IgD-negative memory B cell (primary cell): ENCODE data around the gene MSTN. TPM values are rescaled to one million over a fixed set of nuclear protein-coding genes. Genes with fewer than 3 reads are reported as not detected.

Source experiments
- H3K27ac Mint-ChIP-seq, 3 donors: one replicate each; pipeline ENCODE4 v1.8.0; 2020 to 2022; ENCODE audit warnings: mild to moderate bottlenecking in 3 of 3, mixed read lengths in 3 of 3, moderate library complexity in 1 of 3
- H3K27me3 Mint-ChIP-seq: one replicate; pipeline ENCODE4 v1.8.0; 2021; ENCODE audit warnings: mixed read lengths
- H3K36me3 Mint-ChIP-seq: one replicate; pipeline ENCODE4 v1.8.0; 2020; ENCODE audit warnings: mild to moderate bottlenecking, mixed read lengths
- H3K4me1 Mint-ChIP-seq, 3 donors: one replicate each; pipeline ENCODE4 v1.8.0; 2020 to 2022; ENCODE audit warnings: mixed read lengths in 3 of 3, mild to moderate bottlenecking in 1 of 3
- H3K4me3 Mint-ChIP-seq, 4 donors: one replicate each; pipeline ENCODE4 v1.8.0; 2020 to 2022; ENCODE audit warnings: mild to moderate bottlenecking in 4 of 4, mixed read lengths in 4 of 4, moderate library complexity in 3 of 4
- H3K9me3 Mint-ChIP-seq, 3 donors: one replicate each; pipeline ENCODE4 v1.8.0; 2020 to 2021; ENCODE audit warnings: mixed read lengths in 3 of 3, mild to moderate bottlenecking in 1 of 3
- polyA plus RNA-seq: library from polyadenylated mRNA; unstranded; fragments of 300-500 nt; fragmentation: Illumina TruSeq; gene quantifications from one replicate; pipeline ENCODE4 v1.2.3, GENCODE V29; 2021

The MSTN gene
- polyA plus RNA-seq, 1 donor from 2014 or later, result not detected

GRCh38 chr2:190082118-190082517, 19.6 kb upstream of the MSTN start:
- H3K36me3 Mint-ChIP-seq, result no peaks in the 10 kb centered on the region
- peaks cover 0 to 2% (median 0%) of the 10 kb centered on the region in 3 donors for H3K9me3 Mint-ChIP-seq
- H3K27me3 Mint-ChIP-seq, result peaks cover 2% of the 10 kb centered on the region
- H3K27ac Mint-ChIP-seq, result no peak overlapping the region
- no peak overlapping the region for H3K4me3 Mint-ChIP-seq
- no peaks in the 10 kb centered on the region for H3K4me1 Mint-ChIP-seq

- H3K9me3 Mint-ChIP-seq, result peaks cover 0 to 4% (median 0%) of the 10 kb centered on the region in 3 donors
- no peaks in the 10 kb centered on the region for H3K4me1 Mint-ChIP-seq
- no peak overlapping the region for H3K27ac Mint-ChIP-seq
- peaks cover 2% of the 10 kb centered on the region for H3K27me3 Mint-ChIP-seq
- no peak overlapping the region for H3K4me3 Mint-ChIP-seq
- no peaks in the 10 kb centered on the region for H3K36me3 Mint-ChIP-seq
Observed at GRCh38 chr2:190080527-190081049, 18.1 kb upstream of the MSTN start.

- Mint-ChIP-seq H3K27ac (no peak overlapping the region), H3K27me3 (peaks cover 2% of the 10 kb centered on the region), H3K9me3 (peaks cover 0 to 4% (median 3%) of the 10 kb centered on the region in 3 donors), H3K4me3 (no peak overlapping the region), H3K36me3 (no peaks in the 10 kb centered on the region), H3K4me1 (no peaks in the 10 kb centered on the region)
Observed at GRCh38 chr2:190079160-190079559, 16.6 kb upstream of the MSTN start.

- Mint-ChIP-seq H3K36me3 (no peaks in the 10 kb centered on the region), H3K4me1 (no peaks in the 10 kb centered on the region), H3K27me3 (peaks cover 2% of the 10 kb centered on the region), H3K27ac (no peak overlapping the region), H3K4me3 (no peak overlapping the region), H3K9me3 (peaks cover 0 to 3% (median 2%) of the 10 kb centered on the region in 3 donors)
Observed at GRCh38 chr2:190075623-190076022, 13.1 kb upstream of the MSTN start.

- H3K9me3 Mint-ChIP-seq, result peaks cover 0 to under 1% (median 0%) of the 10 kb centered on the region in 3 donors
- no peak overlapping the region for H3K27ac Mint-ChIP-seq
- H3K36me3 Mint-ChIP-seq, result no peaks in the 10 kb centered on the region
- H3K4me1 Mint-ChIP-seq, result no peaks in the 10 kb centered on the region
- no peak overlapping the region for H3K4me3 Mint-ChIP-seq
- peaks cover 2% of the 10 kb centered on the region for H3K27me3 Mint-ChIP-seq
Observed at GRCh38 chr2:190069936-190070696, 7.6 kb upstream of the MSTN start.

- Mint-ChIP-seq H3K27ac (peak overlapping the region in 1 of 3 donors; percentile 59), H3K9me3 (no peaks in the 10 kb centered on the region), H3K36me3 (no peaks in the 10 kb centered on the region), H3K27me3 (peaks cover 2% of the 10 kb centered on the region), H3K4me3 (no peak overlapping the region), H3K4me1 (no peaks in the 10 kb centered on the region)
Observed at GRCh38 chr2:190068764-190069163, 6.2 kb upstream of the MSTN start.

GRCh38 chr2:190065839-190066238, 3.3 kb upstream of the MSTN start:
- no peaks in the 10 kb centered on the region for H3K9me3 Mint-ChIP-seq
- peaks cover 2% of the 10 kb centered on the region for H3K27me3 Mint-ChIP-seq
- no peaks in the 10 kb centered on the region for H3K36me3 Mint-ChIP-seq
- H3K4me1 Mint-ChIP-seq, result no peaks in the 10 kb centered on the region
- no peak overlapping the region for H3K4me3 Mint-ChIP-seq
- no peak overlapping the region for H3K27ac Mint-ChIP-seq

- Mint-ChIP-seq H3K4me1 (no peaks in the 10 kb centered on the region), H3K27ac (no peak overlapping the region), H3K36me3 (no peaks in the 10 kb centered on the region), H3K4me3 (no peak overlapping the region), H3K9me3 (no peaks in the 10 kb centered on the region), H3K27me3 (peaks cover 2% of the 10 kb centered on the region)
Observed at GRCh38 chr2:190063624-190064023, 1.1 kb upstream of the MSTN start.

GRCh38 chr2:190062053-190062452, 476 bp downstream of the MSTN start:
- Mint-ChIP-seq H3K27ac (no peak overlapping the region), H3K4me3 (no peak overlapping the region), H3K36me3 (no peaks in the 10 kb centered on the region), H3K9me3 (no peaks in the 10 kb centered on the region), H3K27me3 (no peaks in the 10 kb centered on the region), H3K4me1 (no peaks in the 10 kb centered on the region)

- no peak overlapping the region for H3K4me3 Mint-ChIP-seq
- H3K9me3 Mint-ChIP-seq, result no peaks in the 10 kb centered on the region
- H3K27me3 Mint-ChIP-seq, result no peaks in the 10 kb centered on the region
- no peaks in the 10 kb centered on the region for H3K36me3 Mint-ChIP-seq
- H3K27ac Mint-ChIP-seq, result no peak overlapping the region
- H3K4me1 Mint-ChIP-seq, result no peaks in the 10 kb centered on the region
Observed at GRCh38 chr2:190060626-190061025, 1.9 kb downstream of the MSTN start.

- Mint-ChIP-seq H3K36me3 (no peaks in the 10 kb centered on the region), H3K27me3 (no peaks in the 10 kb centered on the region), H3K27ac (no peak overlapping the region), H3K4me3 (no peak overlapping the region), H3K9me3 (no peaks in the 10 kb centered on the region), H3K4me1 (no peaks in the 10 kb centered on the region)
Observed at GRCh38 chr2:190060019-190060418, 2.5 kb downstream of the MSTN start.

- Mint-ChIP-seq H3K36me3 (no peaks in the 10 kb centered on the region), H3K4me1 (no peaks in the 10 kb centered on the region), H3K4me3 (no peak overlapping the region), H3K27ac (no peak overlapping the region), H3K27me3 (no peaks in the 10 kb centered on the region), H3K9me3 (peaks cover 0 to 1% (median 0%) of the 10 kb centered on the region in 3 donors)
Observed at GRCh38 chr2:190053426-190053825, 9.1 kb downstream of the MSTN start.

GRCh38 chr2:190052307-190052706, 10.2 kb downstream of the MSTN start:
- Mint-ChIP-seq H3K27me3 (no peaks in the 10 kb centered on the region), H3K36me3 (no peaks in the 10 kb centered on the region), H3K4me3 (no peak overlapping the region), H3K9me3 (peaks cover 0 to 1% (median 0%) of the 10 kb centered on the region in 3 donors), H3K27ac (no peak overlapping the region), H3K4me1 (no peaks in the 10 kb centered on the region)

GRCh38 chr2:190051223-190051622, 11.3 kb downstream of the MSTN start:
- H3K9me3 Mint-ChIP-seq, result peaks cover 0 to 1% (median 0%) of the 10 kb centered on the region in 3 donors
- no peaks in the 10 kb centered on the region for H3K36me3 Mint-ChIP-seq
- no peak overlapping the region for H3K27ac Mint-ChIP-seq
- H3K4me1 Mint-ChIP-seq, result no peaks in the 10 kb centered on the region
- no peak overlapping the region for H3K4me3 Mint-ChIP-seq
- H3K27me3 Mint-ChIP-seq, result no peaks in the 10 kb centered on the region

- Mint-ChIP-seq H3K9me3 (peaks cover 0 to 3% (median 0%) of the 10 kb centered on the region in 3 donors), H3K27me3 (no peaks in the 10 kb centered on the region), H3K4me1 (no peaks in the 10 kb centered on the region), H3K36me3 (no peaks in the 10 kb centered on the region), H3K27ac (no peak overlapping the region), H3K4me3 (no peak overlapping the region)
Observed at GRCh38 chr2:190050001-190050400, 12.5 kb downstream of the MSTN start.

GRCh38 chr2:190044866-190045265, 17.7 kb downstream of the MSTN start:
- peaks cover 4% of the 10 kb centered on the region for H3K27me3 Mint-ChIP-seq
- H3K4me3 Mint-ChIP-seq, result no peak overlapping the region
- no peaks in the 10 kb centered on the region for H3K36me3 Mint-ChIP-seq
- no peaks in the 10 kb centered on the region for H3K4me1 Mint-ChIP-seq
- no peak overlapping the region for H3K27ac Mint-ChIP-seq
- H3K9me3 Mint-ChIP-seq, result peaks cover 0 to 2% (median 0%) of the 10 kb centered on the region in 3 donors
